GM12891 (cell line): ENCODE data around the gene MGAT5.
A peak's percentile ranks its signal among the peaks of the same experiment; 100 is the strongest.

Experiments
- DNase-seq: peaks from one replicate; pipeline ENCODE4 v3.0.0; 2011; ENCODE audit warnings: low spot score; ENCODE audit not compliant: insufficient read length
- FAIRE-seq: peaks from 2 replicates; lab custom pipeline; 2011; peaks lifted over from hg19 to GRCh38; lab: Jason Lieb, UNC
- PAX5 ChIP-seq: IDR thresholded peaks from 2 replicates; pipeline ENCODE4 v1.6.1; 2011; ENCODE audit warnings: low read length, moderate library complexity, mild to moderate bottlenecking; ENCODE audit not compliant: insufficient read depth, severe bottlenecking
- POLR2A ChIP-seq: IDR thresholded peaks from 2 replicates; pipeline ENCODE4 v1.6.1; 2011; ENCODE audit warnings: low read depth, low read length, control low read depth
- POLR2AphosphoS5 ChIP-seq: IDR thresholded peaks from 2 replicates; pipeline ENCODE4 v1.6.1; 2011; ENCODE audit warnings: low read depth, low read length, control low read depth
- POU2F2 ChIP-seq: IDR thresholded peaks from 2 replicates; pipeline ENCODE4 v1.6.1; 2011; ENCODE audit warnings: low read depth, mild to moderate bottlenecking, control low read depth, low read length, moderate library complexity
- SPI1 ChIP-seq: IDR thresholded peaks from 2 replicates; pipeline ENCODE4 v1.6.1; 2011; ENCODE audit warnings: low read depth, low read length, control low read depth
- TAF1 ChIP-seq: IDR thresholded peaks from 2 replicates; pipeline ENCODE4 v1.6.1; 2011; ENCODE audit warnings: low read depth, low read length, control low read depth

MGAT5 gene

GRCh38 chr2:134338208-134338607 lies 84.3 kb downstream of the MGAT5 start:
- FAIRE-seq (no peak), DNase-seq (no peak)
- TF ChIP-seq TAF1, result no peak
- no peak for TF ChIP-seq POLR2A

- FAIRE-seq, result no peak
- no peak for DNase-seq
- TF ChIP-seq PAX5 (no peak), TAF1 (no peak), POLR2A (no peak), POLR2AphosphoS5 (no peak), SPI1 (no peak), POU2F2 (no peak)
Observed at GRCh38 chr2:134341476-134341875, 87.6 kb downstream of the MGAT5 start.

GRCh38 chr2:134344954-134345697 lies 91.3 kb downstream of the MGAT5 start:
- FAIRE-seq (no peak), DNase-seq (no peak)
- TF ChIP-seq POLR2A (no peak), PAX5 (no peak), POU2F2 (no peak), POLR2AphosphoS5 (no peak)

- TF ChIP-seq TAF1 (no peak), POLR2AphosphoS5 (no peak), POU2F2 (no peak), POLR2A (no peak), PAX5 (no peak), SPI1 (no peak)
- FAIRE-seq, result no peak
- DNase-seq, result no peak
Observed at GRCh38 chr2:134346141-134346540, 92.3 kb downstream of the MGAT5 start.

GRCh38 chr2:134347756-134348155 lies 93.9 kb downstream of the MGAT5 start:
- FAIRE-seq (no peak), DNase-seq (no peak)
- TF ChIP-seq POLR2AphosphoS5 (no peak), POU2F2 (no peak), SPI1 (no peak), PAX5 (no peak), TAF1 (no peak), POLR2A (no peak)

GRCh38 chr2:134348239-134348638 lies 94.4 kb downstream of the MGAT5 start:
- no peak for FAIRE-seq
- DNase-seq, result no peak
- no peak for TF ChIP-seq SPI1
- no peak for TF ChIP-seq TAF1
- no peak for TF ChIP-seq POLR2AphosphoS5
- TF ChIP-seq POU2F2, result no peak
- TF ChIP-seq PAX5, result no peak

- FAIRE-seq (no peak), DNase-seq (no peak)
- TF ChIP-seq TAF1, result no peak
- no peak for TF ChIP-seq POLR2A
- TF ChIP-seq POLR2AphosphoS5, result no peak
- TF ChIP-seq PAX5, result no peak
- no peak for TF ChIP-seq POU2F2
- TF ChIP-seq SPI1, result no peak
Observed at GRCh38 chr2:134348760-134349159, 94.9 kb downstream of the MGAT5 start.

GRCh38 chr2:134351016-134351415 lies 97.1 kb downstream of the MGAT5 start:
- TF ChIP-seq SPI1 (no peak), POLR2AphosphoS5 (no peak), POU2F2 (no peak), PAX5 (no peak), TAF1 (no peak), POLR2A (no peak)
- no peak for DNase-seq
- FAIRE-seq, result peak; percentile 71

- DNase-seq (no peak), FAIRE-seq (no peak)
- TF ChIP-seq POLR2AphosphoS5 (no peak), POLR2A (no peak), PAX5 (no peak), POU2F2 (no peak), TAF1 (no peak), SPI1 (no peak)
Observed at GRCh38 chr2:134351899-134352298, 98.0 kb downstream of the MGAT5 start.

- FAIRE-seq (no peak), DNase-seq (no peak)
- TF ChIP-seq POU2F2 (no peak), POLR2A (no peak), TAF1 (no peak), SPI1 (no peak), POLR2AphosphoS5 (no peak), PAX5 (no peak)
Observed at GRCh38 chr2:134352844-134353243, 99.0 kb downstream of the MGAT5 start.
